ENCODE data around the gene BTBD9. TPM values are rescaled to one million over a fixed set of nuclear protein-coding genes. Genes with fewer than 3 reads are reported as not detected.

The BTBD9 gene
- total and polyA plus RNA-seq, 11 donors = 6.3 to 23.3 (median 19.4) TPM

GRCh38 chr6:38452816-38453660 lies 186.7 kb downstream of the BTBD9 start:
- H3K4me1 ChIP-seq = no peaks in the 10 kb centered on the region
- ATAC-seq (no peak), DNase-seq (no peak)
- H3K4me3 ChIP-seq = no peak overlapping the region
- no peaks in the 10 kb centered on the region for H3K36me3 ChIP-seq
- peaks cover 0 to 14% (median 0%) of the 10 kb centered on the region in 12 donors for H3K9me3 ChIP-seq
- H3K27ac ChIP-seq = no peak overlapping the region
- TF ChIP-seq, protein P1, sequence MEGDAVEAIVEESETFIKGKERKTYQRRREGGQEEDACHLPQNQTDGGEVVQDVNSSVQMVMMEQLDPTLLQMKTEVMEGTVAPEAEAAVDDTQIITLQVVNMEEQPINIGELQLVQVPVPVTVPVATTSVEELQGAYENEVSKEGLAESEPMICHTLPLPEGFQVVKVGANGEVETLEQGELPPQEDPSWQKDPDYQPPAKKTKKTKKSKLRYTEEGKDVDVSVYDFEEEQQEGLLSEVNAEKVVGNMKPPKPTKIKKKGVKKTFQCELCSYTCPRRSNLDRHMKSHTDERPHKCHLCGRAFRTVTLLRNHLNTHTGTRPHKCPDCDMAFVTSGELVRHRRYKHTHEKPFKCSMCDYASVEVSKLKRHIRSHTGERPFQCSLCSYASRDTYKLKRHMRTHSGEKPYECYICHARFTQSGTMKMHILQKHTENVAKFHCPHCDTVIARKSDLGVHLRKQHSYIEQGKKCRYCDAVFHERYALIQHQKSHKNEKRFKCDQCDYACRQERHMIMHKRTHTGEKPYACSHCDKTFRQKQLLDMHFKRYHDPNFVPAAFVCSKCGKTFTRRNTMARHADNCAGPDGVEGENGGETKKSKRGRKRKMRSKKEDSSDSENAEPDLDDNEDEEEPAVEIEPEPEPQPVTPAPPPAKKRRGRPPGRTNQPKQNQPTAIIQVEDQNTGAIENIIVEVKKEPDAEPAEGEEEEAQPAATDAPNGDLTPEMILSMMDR (IDR thresholded peaks at IDR 0.05) = no peak
- TF ChIP-seq POLR2A (IDR thresholded peaks at IDR 0.05) = no peak
- no peaks in the 10 kb centered on the region for H3K27me3 ChIP-seq
- intact Hi-C loops (cut with DNase I) = no loop called here
- 92 to 96% (median 93%) methylated on average over 6 of the region's 6 CpGs for WGBS, 4 donors

- no peak for DNase-seq
- no peak overlapping the region for H3K27ac ChIP-seq
- peaks cover 0 to 14% (median 0%) of the 10 kb centered on the region in 12 donors for H3K9me3 ChIP-seq
- no peak for TF ChIP-seq POLR2A (IDR thresholded peaks at IDR 0.05)
- TF ChIP-seq, protein P1 (IDR thresholded peaks at IDR 0.05) = no peak
- no peaks in the 10 kb centered on the region for H3K36me3 ChIP-seq
- 88 to 95% (median 90%) methylated on average over 2 of the region's 2 CpGs for WGBS, 4 donors
- no peaks in the 10 kb centered on the region for H3K27me3 ChIP-seq
- no peak overlapping the region for H3K4me3 ChIP-seq
- H3K4me1 ChIP-seq = peaks cover 0 to 13% (median 6%) of the 10 kb centered on the region in 12 donors
- intact Hi-C loops (cut with DNase I) = no loop called here
- ATAC-seq = no peak
These were observed 189.0 kb downstream of the BTBD9 start for GRCh38 chr6:38450717-38451116.

DNA sequence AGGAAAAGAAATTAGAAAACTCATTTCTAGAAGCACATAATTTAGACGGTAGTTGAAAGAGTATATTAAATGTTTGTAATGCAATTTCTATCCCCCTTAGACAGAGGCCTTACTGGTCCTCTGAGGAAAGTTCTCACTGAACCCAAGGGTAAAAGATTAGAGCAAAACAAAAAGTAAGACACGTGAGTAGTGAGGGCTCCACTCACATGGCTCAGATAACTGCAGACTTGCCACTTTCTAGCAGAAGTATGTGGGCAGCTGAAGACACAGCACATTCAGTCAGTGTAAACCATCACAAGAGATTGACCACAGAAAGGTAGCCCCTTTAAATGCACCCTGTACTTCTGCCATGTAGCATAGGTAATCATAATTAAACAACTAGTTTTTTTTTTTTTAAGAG lies 193.8 kb downstream of the BTBD9 start:
- no peaks in the 10 kb centered on the region for H3K36me3 ChIP-seq
- WGBS, 4 donors = 25 to 40% (median 36%) methylated on average over 2 of the region's 2 CpGs
- peak in 2 of 4 donors; percentile 48 to 51 for ATAC-seq
- peaks cover 0 to 26% (median 7%) of the 10 kb centered on the region in 12 donors for H3K4me1 ChIP-seq
- intact Hi-C loops (cut with DNase I) = no loop called here
- DNase-seq = no peak
- H3K27me3 ChIP-seq = no peaks in the 10 kb centered on the region
- peaks cover 0 to 14% (median 0%) of the 10 kb centered on the region in 12 donors for H3K9me3 ChIP-seq
- no peak for TF ChIP-seq POLR2A (IDR thresholded peaks at IDR 0.05)
- TF ChIP-seq, protein P1 (IDR thresholded peaks at IDR 0.05) = no peak
- H3K4me3 ChIP-seq = no peak overlapping the region
- H3K27ac ChIP-seq = no peak overlapping the region

GRCh38 chr6:38445336-38445735 lies 194.4 kb downstream of the BTBD9 start:
- intact Hi-C loops (cut with DNase I) = no loop called here
- Histone ChIP-seq H3K4me3 (no peak overlapping the region), H3K27me3 (no peaks in the 10 kb centered on the region), H3K4me1 (peaks cover 0 to 26% (median 7%) of the 10 kb centered on the region in 12 donors), H3K36me3 (no peaks in the 10 kb centered on the region), H3K9me3 (peaks cover 0 to 14% (median 0%) of the 10 kb centered on the region in 12 donors), H3K27ac (no peak overlapping the region)
- ATAC-seq (no peak), DNase-seq (no peak)
- TF ChIP-seq POLR2A (IDR thresholded peaks at IDR 0.05) = no peak
- TF ChIP-seq, protein P1 (IDR thresholded peaks at IDR 0.05) = no peak
